ENCODE results near the gene MFNG.

DNA sequence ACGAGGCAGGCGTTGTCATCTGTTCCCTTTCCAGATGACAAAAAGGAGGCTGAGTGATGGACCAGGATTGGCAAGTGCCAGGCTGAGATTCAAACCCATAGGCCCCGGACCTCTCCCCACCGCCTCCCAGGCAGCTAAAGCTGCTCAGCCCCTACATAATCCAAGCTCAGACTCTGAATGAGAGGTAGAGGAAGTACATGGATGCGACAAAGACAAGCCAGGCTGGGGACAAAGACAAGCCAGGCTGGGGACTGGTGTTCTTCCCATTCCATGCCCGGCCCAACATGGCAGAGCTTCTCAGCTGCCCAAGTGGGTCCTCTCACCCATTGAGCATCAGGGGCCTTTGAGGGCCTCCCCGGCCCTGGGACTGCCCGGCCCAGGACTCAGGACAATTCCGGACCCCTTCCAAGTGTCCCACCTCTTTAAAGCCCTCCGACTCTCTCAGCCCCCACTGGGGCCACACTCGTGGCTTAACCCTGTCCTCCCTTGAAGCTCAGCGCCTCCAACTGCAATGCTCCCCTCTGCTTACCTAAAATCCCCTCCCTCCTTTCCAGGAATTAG is 4.8 kb downstream of the MFNG start:
- no peak for TF ChIP-seq GABPA (IDR thresholded peaks at IDR 0.05; ENCODE audit: low read depth)
- TF ChIP-seq POLR2AphosphoS5 (IDR thresholded peaks at IDR 0.05; ENCODE audit: low read depth): no peak
- TF ChIP-seq, protein P1, sequence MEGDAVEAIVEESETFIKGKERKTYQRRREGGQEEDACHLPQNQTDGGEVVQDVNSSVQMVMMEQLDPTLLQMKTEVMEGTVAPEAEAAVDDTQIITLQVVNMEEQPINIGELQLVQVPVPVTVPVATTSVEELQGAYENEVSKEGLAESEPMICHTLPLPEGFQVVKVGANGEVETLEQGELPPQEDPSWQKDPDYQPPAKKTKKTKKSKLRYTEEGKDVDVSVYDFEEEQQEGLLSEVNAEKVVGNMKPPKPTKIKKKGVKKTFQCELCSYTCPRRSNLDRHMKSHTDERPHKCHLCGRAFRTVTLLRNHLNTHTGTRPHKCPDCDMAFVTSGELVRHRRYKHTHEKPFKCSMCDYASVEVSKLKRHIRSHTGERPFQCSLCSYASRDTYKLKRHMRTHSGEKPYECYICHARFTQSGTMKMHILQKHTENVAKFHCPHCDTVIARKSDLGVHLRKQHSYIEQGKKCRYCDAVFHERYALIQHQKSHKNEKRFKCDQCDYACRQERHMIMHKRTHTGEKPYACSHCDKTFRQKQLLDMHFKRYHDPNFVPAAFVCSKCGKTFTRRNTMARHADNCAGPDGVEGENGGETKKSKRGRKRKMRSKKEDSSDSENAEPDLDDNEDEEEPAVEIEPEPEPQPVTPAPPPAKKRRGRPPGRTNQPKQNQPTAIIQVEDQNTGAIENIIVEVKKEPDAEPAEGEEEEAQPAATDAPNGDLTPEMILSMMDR (IDR thresholded peaks at IDR 0.05; ENCODE audit: insufficient read depth, low read length): no peak
- no peak for TF ChIP-seq REST (IDR thresholded peaks at IDR 0.05; ENCODE audit: insufficient replicate concordance, low read depth)

All from HL-60 (cell line).